HG03025 (cell line): ENCODE data around the gene TNS2.

ENCODE experiments used
- ATAC-seq: cut with Tn5 transposase; IDR thresholded peaks from one replicate; pipeline ENCODE4 v1.9.1; 2021; ENCODE audit warnings: mild to moderate bottlenecking, moderate library complexity; ENCODE audit not compliant: unreplicated experiment, low FRiP score

TNS2 gene

DNA sequence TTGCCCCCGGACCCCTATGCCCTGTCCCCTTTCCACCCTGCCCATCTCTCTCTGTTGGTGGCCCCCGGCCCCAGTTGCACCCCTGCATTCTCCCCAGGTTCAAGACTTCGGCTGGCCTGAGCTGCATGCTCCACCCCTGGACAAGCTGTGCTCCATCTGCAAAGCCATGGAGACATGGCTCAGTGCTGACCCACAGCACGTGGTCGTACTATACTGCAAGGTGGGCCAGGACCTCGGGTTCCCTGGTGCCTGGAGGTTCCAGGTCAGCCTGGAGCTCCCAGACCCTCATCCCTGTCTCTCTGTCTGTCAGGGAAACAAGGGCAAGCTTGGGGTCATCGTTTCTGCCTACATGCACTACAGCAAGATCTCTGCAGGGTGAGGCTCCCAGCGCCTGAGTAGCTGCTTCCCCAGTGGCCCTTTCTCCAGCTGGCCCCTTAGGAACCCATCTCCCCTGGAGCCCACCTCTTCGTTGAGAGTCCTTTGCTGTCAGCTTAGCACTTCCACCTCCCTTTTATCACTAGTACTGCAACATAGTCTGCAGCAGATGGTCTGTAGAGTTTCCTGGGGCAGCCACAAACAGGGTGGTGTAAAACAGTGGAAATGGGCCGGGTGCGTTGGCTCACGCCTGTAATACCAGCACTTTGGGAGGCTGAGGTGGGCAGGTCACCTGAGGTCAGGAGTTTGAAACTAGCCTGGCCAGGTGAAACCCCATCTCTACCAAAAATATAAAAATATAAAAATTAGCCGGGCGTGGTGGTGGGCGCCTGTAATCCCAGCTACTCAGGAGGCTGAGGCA, 5.8 kb downstream of the TNS2 start:
- ATAC-seq = no peak

DNA sequence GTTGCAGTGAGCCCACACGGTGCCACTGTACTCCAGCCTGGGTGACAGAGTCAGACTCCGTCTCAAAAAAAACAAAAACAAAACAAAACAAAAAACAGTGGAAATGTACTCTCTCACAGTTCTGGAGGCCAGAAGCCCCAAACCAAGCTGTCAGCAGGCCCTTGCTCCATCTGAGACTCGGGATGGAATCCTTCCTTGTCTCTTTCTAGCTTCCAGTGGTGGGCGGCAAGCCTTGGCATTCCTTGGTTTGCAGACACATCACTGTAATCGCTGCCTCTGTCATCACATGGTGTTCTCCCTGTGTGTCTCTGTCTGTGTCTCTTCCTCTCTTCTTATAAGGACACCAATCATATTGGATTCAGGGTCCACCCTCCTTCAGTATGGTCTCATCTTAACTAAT, 6.4 kb downstream of the TNS2 start:
- ATAC-seq = no peak

DNA sequence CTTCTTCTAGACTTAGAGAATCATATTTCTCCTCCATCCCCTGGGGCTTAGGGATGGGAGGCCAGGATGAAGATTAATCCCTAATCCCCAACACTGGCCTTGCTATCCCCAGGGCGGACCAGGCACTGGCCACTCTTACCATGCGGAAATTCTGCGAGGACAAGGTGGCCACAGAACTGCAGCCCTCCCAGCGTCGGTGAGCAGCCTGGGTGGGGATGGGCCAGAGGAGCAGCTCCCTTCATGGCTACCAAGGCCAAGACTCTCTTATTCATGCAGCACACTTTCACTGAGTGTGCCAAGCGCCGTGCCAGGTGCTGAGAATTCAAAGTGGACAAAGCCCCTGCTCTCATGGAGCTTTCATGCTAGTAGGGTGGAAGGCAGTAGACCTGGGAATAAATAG, 7.0 kb downstream of the TNS2 start:
- no peak for ATAC-seq

DNA sequence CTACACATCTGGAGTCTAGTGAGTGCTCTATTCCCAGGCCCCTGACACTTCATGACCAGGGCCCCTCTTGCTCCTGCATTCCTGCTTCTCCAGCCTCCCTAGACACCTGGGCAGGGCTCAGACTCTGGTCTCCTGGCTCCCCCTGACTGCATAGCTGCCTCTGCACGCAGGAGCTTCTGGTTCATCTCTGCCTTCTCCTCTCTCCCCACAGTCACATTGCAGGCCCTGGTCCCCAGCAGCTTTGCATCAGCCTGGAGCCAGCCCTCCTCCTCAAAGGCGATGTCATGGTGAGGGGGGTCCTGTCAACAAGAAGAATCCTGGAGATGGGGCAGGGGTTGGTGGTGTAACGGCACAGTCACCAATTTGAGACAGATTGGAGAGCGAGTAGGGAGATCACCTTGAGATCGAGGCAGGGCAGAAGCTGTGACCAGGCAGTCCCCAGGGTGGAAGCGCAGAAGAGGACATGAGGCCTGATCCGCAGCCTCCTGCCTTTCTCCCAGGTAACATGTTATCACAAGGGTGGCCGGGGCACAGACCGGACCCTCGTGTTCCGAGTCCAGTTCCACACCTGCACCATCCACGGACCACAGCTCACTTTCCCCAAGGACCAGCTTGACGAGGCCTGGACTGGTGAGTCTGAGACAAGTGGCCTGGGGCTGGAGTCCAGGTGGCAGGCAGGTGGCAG, 8.1 kb downstream of the TNS2 start:
- no peak for ATAC-seq

DNA sequence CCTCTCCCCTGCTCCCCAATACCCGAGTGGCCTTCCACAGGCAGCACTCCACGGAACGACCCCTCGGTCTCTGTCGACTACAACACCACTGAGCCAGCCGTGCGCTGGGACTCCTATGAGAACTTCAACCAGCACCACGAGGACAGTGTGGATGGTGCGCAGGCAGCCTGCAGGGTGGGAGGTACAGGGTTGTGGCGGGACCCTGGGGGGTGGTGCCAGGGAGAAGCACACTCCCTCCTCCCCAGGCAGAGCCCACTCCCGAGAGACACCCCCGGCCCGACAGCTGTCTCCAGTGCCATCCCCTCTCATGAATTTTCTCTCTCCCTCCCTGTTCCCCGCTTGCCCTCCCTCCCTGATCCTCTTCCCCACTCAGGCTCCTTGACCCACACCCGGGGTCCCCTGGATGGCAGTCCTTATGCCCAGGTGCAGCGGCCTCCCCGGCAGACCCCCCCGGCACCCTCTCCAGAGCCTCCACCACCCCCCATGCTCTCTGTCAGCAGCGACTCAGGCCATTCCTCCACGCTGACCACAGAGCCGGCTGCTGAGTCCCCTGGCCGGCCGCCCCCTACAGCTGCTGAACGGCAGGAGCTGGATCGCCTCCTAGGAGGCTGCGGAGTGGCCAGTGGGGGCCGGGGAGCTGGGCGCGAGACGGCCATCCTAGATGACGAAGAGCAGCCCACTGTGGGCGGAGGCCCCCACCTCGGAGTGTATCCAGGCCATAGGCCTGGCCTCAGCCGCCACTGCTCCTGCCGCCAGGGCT, 9.0 kb downstream of the TNS2 start:
- ATAC-seq = no peak

DNA sequence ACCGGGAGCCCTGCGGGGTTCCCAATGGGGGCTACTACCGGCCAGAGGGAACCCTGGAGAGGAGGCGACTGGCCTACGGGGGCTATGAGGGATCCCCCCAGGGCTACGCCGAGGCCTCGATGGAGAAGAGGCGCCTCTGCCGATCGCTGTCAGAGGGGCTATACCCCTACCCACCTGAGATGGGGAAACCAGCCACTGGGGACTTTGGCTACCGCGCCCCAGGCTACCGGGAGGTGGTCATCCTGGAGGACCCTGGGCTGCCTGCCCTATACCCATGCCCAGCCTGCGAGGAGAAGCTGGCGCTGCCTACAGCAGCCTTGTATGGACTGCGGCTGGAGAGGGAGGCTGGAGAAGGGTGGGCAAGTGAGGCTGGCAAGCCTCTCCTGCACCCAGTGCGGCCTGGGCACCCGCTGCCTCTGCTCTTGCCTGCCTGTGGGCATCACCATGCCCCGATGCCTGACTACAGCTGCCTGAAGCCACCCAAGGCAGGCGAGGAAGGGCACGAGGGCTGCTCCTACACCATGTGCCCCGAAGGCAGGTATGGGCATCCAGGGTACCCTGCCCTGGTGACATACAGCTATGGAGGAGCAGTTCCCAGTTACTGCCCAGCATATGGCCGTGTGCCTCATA, 9.7 kb downstream of the TNS2 start:
- ATAC-seq = no peak

DNA sequence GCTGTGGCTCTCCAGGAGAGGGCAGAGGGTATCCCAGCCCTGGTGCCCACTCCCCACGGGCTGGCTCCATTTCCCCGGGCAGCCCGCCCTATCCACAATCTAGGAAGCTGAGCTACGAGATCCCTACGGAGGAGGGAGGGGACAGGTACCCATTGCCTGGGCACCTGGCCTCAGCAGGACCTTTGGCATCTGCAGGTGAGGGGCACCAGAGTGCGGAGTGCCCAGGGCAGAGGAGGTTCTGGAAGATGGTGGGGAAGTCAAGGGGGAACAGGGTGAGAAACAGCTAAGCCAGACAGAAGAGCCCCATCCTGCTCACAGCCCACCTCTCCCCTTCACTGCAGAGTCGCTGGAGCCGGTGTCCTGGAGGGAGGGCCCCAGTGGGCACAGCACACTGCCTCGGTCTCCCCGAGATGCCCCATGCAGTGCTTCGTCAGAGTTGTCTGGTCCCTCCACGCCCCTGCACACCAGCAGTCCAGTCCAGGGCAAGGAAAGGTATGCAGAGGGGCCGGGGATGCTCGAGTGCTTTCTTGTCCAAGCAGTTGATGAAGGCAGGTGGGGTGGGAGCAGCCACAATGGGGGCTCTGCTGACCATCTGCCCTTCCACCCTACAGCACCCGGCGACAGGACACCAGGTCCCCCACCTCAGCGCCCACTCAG, 10.3 kb downstream of the TNS2 start:
- ATAC-seq = no peak

DNA sequence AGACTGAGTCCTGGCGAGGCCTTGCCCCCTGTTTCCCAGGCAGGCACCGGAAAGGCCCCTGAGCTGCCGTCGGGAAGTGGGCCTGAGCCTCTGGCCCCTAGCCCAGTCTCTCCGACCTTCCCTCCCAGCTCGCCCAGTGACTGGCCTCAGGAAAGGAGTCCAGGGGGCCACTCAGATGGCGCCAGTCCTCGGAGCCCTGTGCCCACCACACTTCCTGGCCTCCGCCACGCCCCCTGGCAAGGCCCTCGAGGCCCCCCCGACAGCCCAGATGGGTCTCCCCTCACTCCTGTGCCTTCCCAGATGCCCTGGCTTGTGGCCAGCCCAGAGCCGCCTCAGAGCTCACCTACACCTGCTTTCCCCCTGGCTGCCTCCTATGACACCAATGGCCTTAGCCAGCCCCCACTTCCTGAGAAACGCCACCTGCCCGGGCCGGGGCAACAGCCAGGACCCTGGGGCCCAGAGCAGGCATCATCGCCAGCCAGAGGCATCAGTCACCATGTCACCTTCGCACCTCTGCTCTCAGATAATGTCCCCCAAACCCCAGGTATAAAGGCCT, 10.9 kb downstream of the TNS2 start:
- ATAC-seq = no peak

DNA sequence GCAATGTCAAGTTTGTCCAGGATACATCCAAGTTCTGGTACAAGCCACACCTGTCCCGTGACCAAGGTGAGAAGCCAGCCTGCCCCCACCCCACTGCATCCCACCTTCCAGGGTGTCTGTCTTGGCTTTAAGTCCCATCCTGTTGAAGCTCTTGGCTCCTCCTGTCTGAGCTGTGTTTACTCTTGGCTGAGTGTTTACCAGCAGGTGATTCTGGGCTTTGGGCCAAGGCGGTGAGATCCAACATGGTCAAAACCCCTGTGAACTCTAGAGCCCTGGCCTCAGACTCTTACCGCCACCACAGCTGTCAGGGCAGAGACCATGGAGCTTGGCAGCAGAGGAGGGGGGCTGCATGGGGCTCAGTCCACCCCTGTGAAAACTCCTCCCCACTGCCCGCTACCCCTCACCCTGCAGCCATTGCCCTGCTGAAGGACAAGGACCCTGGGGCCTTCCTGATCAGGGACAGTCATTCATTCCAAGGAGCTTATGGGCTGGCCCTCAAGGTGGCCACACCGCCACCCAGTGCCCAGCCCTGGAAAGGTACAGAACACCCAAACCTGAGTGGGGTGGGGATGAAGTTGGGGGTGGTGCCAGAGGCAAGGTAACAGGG, 11.6 kb downstream of the TNS2 start:
- ATAC-seq = no peak

DNA sequence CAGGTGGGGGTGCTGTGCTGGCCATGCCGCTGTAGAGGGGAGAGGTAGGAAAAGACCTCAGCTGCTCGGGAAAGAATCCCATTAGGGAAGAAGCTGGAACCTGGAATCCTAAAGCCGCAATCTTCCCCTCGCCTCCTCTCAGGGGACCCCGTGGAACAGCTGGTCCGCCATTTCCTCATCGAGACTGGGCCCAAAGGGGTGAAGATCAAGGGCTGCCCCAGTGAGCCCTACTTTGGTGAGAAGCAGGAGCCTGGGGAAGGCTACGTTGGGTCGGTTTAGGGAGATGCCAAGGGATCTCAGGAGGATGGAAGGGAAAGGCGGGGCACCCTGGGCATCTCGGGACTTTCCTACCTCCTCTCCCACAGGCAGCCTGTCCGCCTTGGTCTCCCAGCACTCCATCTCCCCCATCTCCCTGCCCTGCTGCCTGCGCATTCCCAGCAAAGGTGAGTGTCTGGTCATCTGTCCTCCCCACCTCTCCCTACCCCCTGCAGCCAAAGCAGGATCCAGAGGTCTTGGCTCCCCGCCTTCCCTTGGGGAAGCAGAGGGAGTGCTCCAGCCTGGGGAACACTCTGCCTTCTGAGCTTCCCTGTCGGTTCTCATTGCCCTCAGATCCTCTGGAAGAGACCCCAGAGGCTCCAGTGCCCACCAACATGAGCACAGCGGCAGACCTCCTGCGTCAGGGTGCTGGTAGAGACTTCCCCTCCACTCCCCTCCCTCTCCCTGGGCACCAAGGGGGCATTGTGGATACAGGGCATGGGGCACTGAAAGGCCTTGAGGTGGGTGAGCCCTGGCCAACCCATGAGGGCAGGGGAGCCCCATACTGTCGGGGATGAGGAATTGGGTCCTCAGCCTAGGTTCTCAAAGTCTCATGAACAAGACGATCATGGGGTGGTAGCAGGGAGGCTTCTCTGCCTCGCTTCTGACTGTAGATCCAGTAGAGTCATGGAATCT, 12.4 kb downstream of the TNS2 start:
- ATAC-seq = no peak

DNA sequence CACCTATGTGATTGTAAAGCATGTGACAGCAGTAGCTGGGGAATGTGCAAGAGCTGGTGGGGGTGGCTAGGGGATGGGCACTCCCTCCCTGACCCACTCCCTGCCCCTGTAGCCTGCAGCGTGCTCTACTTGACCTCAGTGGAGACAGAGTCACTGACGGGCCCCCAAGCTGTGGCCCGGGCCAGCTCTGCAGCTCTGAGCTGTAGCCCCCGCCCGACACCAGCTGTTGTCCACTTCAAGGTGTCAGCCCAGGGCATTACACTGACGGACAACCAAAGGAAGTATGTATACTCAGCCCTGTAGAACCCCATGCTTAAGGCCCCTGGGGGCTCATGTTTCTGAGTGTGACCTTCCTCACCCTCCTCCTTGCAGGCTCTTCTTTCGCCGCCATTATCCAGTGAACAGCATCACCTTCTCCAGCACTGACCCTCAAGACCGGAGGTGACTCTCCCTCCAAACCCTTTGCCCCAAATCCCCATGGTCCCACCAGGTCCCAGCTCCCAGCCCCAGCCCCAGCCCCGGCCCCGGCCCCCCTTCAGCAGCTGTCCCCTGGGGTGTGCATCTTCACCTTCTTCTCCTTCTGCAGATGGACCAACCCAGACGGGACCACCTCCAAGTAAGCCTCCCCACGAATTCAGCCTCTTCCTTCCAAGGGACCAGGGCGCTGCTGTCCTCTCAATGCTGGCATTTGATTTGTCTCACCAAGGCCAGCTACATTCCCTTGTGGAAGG, 13.3 kb downstream of the TNS2 start:
- ATAC-seq = no peak

DNA sequence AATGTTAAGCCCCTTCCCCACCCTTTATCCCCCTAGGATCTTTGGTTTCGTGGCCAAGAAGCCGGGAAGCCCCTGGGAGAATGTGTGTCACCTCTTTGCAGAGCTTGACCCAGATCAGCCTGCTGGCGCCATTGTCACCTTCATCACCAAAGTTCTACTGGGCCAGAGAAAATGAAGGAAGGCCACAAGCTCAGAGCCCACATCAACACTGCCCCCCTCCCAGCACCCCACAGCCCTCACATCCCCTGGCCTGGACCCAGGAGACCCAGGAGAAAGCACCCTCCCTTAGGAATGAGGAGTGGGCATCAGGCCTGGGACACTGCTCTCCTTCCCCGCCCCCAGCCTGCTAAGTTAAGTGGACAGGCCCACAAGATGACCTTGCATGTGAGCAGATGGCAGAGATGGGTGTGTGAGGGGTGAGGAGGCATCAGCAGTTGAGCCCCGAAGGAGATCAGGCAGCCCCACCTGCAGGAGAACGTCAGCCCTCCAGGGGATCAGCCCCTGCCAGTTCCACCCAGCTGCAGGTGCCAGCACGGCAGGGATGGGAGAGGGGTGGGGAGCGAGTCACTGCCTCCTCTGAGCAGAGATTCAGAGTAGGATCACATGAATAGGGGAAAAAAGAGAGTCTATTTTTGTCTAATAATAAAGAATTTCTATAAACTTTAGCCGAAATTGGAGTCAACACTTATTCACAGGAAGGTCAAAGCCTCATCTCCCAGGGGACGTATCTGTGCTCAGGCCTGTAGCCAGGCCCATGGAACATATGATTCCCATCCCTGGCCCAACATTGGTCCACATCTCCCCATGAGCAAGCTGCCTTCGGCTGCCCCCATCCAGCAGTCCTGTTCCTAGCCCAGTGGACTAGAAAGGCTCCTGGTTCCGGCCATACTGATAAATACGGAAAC, 14.1 kb downstream of the TNS2 start:
- ATAC-seq = no peak

DNA sequence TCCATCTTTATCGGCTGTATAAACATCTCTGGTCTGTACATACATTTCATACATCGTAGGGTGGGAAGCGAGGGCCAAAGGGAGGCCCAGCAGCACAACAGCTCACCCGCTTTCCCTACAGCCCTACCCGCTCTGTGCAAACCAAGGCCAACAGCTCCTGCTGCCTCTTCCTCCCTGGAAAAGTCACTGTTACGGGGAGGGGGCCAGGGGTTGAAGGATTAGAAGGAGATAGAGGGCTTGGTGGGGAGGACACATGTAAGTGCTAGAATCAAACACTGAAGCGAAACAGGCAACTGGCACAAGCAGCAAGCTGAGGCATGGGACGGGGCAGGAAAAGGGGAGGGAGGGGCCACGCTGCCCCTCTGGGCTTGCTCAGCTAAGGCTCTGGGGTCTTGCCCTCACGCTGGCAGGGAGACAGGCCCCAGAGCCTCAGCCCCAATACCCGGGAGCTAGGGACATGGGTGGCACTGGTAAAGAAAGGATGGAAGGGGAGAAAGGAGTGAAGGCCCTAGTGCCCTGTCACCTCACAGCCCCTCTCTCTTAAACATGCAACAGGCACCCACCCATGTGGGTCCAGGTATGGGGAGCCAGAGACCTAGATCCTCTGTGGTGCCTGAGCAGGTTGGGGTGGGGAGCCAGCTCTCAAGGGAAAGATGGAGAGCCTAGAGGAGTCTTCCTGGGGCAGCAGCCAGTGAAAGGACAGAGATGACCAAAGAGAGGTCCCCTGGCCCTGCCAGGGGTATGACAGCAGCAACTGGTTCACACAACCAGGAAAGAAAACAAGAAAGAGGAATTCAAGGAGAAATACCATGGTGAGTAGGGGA, 15.0 kb downstream of the TNS2 start:
- ATAC-seq = no peak

DNA sequence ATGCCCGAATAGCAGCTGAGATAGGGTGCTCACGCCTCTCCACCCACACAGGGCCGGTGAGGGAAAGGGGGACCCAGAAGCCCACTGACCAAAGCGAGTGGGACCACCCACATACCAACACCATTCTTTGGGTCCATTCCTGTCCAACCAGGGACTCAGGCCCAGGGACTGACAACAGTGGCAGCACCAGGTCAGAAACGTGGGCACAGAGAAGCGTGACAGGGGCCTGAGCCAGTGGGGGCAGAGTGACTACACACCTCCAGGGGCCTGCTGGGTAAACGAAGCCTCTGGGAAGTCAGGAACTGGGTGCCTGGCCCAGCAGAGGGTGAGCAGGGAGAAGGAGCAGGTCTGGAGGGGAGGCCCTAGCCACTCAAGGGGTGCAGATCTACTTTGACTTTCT, 15.6 kb downstream of the TNS2 start:
- ATAC-seq = no peak

DNA sequence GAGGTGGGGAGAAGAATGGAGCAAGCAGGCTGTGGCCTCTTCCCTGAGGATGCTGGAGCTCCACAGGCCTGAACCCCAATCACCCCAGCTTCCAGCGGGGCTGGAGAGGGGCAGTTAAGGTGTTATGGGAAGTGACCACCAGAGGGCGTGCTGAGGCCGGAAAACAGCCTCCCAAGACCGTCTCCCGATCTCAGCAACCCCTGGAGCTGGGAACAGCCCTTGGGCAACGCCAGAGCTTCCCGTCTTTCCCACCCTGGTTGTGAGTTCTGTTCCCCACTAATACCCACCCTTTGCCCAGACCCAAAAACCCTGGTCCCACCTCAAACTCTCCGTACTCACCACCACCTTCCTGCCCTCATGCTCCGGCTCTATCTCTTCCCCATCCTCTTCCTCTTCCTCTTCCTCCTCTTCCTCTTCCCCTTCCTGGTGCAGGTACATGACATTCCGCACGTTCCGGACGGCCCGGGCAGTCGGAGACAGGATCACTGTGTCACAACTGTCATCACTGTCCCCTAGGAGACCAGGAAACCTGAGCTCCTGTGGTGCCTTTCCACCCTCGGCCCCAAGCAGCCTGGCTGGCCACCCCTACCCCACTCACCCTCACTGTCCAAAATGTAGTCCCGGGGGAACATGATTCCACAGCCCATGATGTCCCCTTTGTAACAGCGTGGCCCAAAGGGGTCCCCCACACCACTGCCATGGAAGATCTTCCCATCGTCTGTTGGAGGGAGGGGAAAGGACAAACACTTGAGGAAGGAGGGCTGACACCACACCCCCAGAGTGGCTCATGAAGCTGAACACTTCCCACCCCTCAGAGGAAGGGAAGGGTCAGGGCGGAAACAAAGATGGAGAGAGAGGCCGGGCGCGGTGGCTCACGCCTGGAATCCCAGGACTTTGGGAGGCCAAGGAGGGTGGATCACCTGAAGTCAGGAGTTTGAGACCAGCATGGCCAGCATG, 16.4 kb downstream of the TNS2 start:
- ATAC-seq = no peak
